Measurements from ENCODE around the gene TFCP2L1.

Gene TFCP2L1

DNA sequence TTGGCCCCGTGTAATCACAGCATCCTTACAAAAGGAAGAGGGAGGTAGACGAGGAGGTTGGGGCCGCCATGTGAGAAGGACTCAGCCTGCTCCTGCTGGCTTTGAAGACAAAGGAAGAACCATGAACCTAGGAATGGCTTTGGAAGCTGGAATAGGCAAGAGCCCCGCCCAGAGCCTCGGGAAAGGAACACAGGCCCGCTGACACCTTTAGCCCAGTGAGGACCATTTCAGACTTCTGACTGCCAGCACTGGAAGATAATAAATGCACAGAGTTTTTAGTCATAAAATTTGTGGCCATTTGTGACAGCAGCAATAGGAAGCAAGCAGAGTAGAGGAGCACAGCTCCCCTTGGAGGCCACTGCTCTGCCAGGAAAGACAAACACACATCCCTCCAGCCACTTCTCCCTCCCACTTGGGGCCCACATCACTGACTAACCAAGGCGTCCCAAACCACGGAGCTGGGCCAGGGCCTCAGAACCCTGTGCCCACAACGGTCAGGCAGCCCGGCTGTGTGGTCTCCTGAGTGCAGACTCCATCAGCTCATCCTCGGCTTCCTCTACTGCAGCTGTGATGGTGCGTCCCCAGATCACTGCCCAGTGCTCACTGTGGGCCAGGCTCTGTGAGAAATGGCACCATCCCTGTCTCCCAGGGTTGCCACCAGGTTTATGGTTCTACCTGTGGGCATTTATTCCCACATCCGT, 39.7 kb downstream of the TFCP2L1 start:
- FAIRE-seq = no peak

DNA sequence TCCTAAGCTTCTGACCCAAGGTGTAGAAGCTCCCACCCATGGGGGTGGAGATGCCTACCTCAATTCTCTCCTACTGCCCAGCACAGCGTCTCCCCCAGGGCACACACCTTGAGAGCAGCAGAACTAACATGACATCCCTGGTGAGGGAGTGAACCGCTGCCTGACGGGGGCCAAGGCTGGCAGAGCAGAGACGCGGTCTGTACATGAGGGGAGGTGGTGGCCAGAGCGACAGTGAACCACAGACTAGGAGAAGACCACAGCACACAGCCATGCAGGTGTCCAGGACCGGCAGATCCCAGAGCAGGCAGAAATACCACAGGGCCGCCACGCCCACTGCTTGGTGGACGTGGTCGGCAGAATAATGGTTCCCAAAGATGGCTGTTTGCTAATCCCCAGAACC, 40.4 kb downstream of the TFCP2L1 start:
- FAIRE-seq = no peak
- DNase-seq (ENCODE audit: insufficient read length, low spot score) = no peak

More for the DNA sequence above, 39.7 kb downstream of the TFCP2L1 start:
- no peak for DNase-seq (ENCODE audit: insufficient read length, low spot score)

DNA sequence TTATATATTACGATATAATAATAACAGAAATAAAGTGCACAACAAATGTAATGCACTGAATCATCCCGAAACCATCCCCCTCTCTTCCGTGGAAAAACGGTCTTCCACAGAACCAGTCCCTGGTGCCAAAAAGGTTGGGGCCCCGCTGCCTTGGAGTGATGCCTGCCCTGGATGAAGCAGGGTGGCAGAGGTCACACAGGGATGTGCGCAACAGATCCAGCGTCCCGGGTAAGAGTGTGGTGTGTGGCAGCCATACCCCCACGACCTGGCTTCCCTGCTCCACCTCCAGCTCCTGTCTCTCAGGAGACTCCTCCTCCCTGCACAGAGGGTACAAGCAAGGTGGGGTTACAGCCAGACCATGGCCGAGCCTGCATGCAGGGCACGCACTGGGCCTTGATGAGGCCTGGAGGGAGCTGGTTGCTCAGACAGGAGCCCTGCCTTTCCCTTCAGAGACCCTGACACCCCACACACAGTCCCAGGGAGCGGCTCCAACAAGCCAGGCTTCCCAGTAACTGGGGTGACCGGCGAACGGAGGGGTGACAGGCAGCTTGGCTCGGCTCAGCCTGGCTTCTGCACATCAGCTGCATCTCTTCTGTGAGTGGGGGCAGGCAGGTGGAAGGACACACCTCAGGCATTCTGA, 41.1 kb downstream of the TFCP2L1 start:
- FAIRE-seq (no peak), DNase-seq (ENCODE audit: insufficient read length, low spot score) (no peak)

DNA sequence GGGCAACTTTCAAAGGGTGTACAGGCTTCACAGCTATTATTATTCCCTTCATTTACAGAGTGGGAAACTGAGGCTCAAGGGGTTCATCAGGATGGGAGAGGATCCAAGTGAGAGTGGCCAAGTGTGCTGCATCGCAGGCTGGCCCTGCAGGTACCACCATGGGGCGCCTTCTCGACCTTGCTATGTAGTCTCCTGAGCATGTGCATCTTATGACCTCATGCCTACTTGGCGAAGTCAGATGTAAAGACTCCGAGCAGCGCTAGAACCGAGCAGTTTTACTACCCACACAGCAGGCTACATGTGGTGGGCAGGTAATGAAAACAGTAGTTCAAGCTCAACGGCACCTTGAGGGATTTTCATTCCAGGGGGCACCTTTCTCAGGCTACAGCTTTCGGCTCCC, 42.0 kb downstream of the TFCP2L1 start:
- no peak for FAIRE-seq

DNA sequence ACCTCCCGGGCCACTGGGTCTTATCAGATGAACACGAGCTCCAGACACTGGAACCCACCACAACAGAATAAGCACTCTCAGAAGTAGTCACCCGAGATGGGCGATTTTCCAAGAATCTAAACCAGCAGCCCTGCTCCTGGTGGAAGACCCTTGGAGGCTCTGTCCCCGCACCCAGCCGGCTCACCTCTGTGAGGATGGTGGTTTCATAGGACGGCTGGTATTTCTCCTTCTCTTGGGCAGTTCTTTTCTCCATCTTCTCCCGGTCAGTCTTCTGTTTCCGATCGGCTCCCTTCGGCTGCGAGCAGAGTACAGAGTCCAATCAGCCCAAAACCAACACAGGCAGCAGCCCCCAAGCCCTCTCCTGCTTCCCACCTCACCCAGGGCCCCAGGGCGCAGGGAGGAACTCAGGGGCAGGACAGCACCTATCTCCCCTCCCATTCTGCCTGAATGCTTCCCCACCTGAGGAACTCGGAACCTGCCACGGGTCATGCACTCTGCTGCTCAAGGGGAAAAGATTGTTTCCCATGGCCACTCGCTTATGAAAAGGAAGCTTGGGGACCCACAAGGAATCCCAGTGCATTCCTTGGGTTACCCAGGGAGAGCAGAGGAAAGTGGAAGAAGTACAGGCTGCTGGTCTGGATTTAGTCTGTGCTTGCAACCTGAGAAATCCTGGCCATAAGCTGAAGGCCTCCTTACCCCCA, 42.7 kb downstream of the TFCP2L1 start:
- no peak for FAIRE-seq

More for the DNA sequence above, 42.0 kb downstream of the TFCP2L1 start:
- no peak for DNase-seq (ENCODE audit: insufficient read length, low spot score)

GRCh38 chr2:121241466-121241865, 43.5 kb downstream of the TFCP2L1 start:
- FAIRE-seq = no peak
- no peak for DNase-seq (ENCODE audit: insufficient read length, low spot score)

More for the DNA sequence above, 42.7 kb downstream of the TFCP2L1 start:
- no peak for DNase-seq (ENCODE audit: insufficient read length, low spot score)

GRCh38 chr2:121240436-121240835, 44.6 kb downstream of the TFCP2L1 start:
- DNase-seq (ENCODE audit: insufficient read length, low spot score) (no peak), FAIRE-seq (no peak)

- DNase-seq (ENCODE audit: insufficient read length, low spot score) = no peak
These were observed 45.0 kb downstream of the TFCP2L1 start for GRCh38 chr2:121239969-121240368.

DNA sequence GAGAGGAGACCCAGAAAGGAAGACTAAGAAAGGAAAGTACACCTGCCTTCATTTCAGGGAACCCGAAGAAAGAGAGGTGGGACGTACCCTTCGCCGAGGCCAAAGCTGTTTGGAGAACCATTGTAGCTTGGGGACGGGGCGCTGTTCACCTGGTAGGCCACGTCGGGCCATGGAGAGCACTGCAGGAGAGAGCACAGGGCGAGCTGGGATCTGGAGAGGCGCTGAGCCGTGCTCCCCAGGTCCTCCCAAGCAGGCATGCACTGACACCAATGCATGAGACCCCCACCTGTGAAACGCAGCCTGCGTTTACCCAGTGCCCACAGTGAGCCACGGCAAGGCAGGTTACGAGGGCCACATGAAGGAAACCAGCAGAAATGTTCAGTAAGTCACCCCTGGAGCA, 45.5 kb downstream of the TFCP2L1 start:
- no peak for FAIRE-seq
- DNase-seq (ENCODE audit: insufficient read length, low spot score) = no peak

More at GRCh38 chr2:121239969-121240368, 45.0 kb downstream of the TFCP2L1 start:
- no peak for FAIRE-seq

- no peak for DNase-seq (ENCODE audit: insufficient read length, low spot score)
- no peak for FAIRE-seq
These were observed 46.2 kb downstream of the TFCP2L1 start for GRCh38 chr2:121238828-121239227.

DNA sequence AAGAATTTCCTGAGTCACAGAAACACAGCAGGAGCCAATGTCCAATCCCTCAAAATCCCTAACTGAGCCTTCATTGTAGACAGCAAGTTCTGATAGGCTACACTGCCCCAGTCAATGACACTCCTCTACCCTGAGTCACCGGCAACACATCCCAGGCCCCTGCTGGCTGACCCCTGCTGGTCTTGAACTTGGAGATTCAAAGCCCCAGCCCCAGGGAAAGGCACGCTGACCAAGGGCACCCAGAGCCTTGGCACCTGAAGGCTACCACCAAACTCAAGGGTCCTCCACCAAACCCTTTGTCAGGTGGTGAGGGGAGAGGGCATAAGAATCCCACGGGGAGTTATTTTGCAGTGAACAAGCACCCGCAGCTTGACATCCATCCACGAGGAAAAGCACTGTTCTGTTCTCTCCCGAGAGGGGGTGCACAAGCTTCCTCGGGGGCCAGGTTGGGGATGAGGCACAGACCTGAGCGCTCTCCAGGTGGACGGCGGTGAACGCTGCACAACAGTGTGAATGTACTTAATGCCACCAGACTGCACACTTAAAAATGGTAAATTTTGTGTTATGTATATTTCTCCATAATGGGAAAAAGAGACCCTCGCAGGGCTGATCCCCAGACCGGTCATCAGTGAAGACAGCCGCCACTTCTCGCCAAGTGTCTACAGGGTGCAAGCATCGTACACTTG, 46.9 kb downstream of the TFCP2L1 start:
- no peak for DNase-seq (ENCODE audit: insufficient read length, low spot score)
- no peak for FAIRE-seq

GRCh38 chr2:121237336-121237979, 47.5 kb downstream of the TFCP2L1 start:
- DNase-seq (ENCODE audit: insufficient read length, low spot score) = no peak
- FAIRE-seq = no peak

DNA sequence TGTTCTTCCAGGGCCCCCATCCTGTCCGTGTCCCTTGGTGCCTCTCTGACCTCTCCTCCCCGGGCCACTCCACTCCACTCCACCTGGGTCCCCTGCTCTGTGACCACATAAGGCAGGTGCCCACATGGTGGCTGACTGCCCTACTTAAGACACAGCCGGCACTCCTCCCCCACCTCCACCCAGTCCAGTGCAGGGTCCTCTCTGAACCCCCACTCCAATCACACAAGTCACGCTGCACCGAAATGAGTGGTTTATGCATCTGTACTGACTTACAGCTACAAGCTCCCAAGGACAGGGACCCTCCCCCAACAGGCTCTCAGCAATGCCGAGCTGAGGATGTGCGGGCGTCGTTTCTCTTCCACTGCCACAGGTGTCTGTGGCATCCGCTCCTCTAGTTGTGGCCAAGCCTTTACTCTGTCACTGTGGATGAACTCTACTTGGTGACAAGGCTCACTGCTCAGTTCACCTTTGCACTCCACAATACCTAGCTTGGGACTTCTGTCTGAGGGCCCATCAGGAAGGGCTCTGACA, 48.3 kb downstream of the TFCP2L1 start:
- DNase-seq (ENCODE audit: insufficient read length, low spot score) (no peak), FAIRE-seq (no peak)

- FAIRE-seq = no peak
- no peak for DNase-seq (ENCODE audit: insufficient read length, low spot score)
These were observed 48.8 kb downstream of the TFCP2L1 start for GRCh38 chr2:121236101-121236640.

DNA sequence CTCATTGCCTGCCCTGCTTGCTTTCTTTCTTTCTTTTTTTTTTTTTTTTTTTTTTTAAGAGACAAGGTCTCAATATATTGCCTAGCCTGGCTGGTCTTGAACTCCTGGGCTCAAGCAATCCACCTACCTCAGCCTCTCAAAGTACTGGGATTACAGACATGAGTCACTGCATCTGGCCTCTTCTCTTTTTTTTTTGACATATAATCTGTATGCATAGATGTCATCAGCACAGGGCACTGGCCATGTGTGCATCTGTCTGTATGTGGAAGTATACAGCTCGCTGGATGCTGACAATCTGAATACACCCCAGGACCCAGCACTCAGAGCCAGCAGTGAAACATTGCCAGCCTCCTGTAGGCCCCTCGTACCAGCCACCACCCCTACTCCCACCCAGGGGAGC, 49.5 kb downstream of the TFCP2L1 start:
- no peak for DNase-seq (ENCODE audit: insufficient read length, low spot score)
- FAIRE-seq = no peak

DNA sequence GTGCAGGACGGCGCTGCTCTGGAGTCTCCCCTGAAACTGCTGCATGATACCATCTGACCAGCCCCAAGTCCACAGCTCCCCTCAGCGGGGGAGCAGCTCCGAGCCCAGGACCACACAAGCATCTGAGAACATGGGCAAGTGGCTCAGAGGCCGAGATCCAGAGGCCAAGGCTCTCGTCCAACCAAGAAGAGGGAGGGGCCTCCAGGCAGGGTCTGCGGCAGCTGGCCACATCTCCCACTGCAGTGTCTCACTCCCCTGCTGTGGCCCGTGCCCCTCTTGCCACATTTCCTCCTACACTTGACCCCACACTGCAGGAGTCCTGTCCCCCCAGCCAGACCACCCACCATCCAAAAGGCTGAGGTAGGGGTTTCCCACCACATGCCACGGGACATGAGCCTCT, 50.2 kb downstream of the TFCP2L1 start:
- FAIRE-seq = no peak

GRCh38 chr2:121234144-121234543, 50.9 kb downstream of the TFCP2L1 start:
- FAIRE-seq (no peak), DNase-seq (ENCODE audit: insufficient read length, low spot score) (no peak)

More for the DNA sequence above, 50.2 kb downstream of the TFCP2L1 start:
- no peak for DNase-seq (ENCODE audit: insufficient read length, low spot score)

- no peak for DNase-seq (ENCODE audit: insufficient read length, low spot score)
- no peak for FAIRE-seq
These were observed 51.4 kb downstream of the TFCP2L1 start for GRCh38 chr2:121233486-121234110.

DNA sequence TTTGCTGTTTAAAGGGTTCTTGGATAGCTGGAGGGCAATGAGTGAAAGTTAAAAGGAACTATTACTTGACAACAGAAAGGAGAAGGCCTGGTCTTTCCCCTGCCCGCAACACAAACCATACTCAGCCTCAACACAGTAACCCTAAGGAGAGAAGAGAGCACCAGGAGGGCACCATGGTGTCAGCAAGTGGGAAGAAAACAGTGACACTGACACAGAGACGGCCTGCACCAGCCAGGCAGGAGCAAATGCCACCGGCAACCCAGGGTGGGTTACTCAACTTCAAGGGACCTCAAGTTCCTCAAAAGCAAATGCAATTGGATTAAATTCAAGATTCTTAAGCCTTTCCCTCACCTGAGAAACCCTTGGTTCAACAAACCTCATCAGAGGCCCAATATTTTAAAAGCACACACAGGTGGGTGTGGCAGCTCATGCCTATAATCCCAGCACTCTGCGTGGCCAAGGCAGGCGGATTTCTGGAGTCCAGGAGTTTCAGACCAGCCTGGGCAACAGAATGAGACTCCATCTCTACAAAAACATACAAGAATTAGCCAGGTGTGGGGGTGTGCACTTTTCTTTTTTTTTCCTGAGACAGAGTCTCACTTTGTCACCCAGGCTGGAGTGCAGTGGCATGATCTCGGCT, 52.3 kb downstream of the TFCP2L1 start:
- no peak for FAIRE-seq

More for the DNA sequence above, 52.3 kb downstream of the TFCP2L1 start:
- no peak for DNase-seq (ENCODE audit: insufficient read length, low spot score)
